ENCODE results near the gene TSKU. TPM values are rescaled to one million over a fixed set of nuclear protein-coding genes. Genes with fewer than 3 reads are reported as not detected.
"Not testable (repeated sequence)": the region's sequence is repeated elsewhere in the genome, so short reads cannot be mapped to it uniquely, and the experiment has no call there.

Gene TSKU
- total RNA-seq, 2 experiments from 2014 or later, result 0.35 to 0.38 TPM

DNA sequence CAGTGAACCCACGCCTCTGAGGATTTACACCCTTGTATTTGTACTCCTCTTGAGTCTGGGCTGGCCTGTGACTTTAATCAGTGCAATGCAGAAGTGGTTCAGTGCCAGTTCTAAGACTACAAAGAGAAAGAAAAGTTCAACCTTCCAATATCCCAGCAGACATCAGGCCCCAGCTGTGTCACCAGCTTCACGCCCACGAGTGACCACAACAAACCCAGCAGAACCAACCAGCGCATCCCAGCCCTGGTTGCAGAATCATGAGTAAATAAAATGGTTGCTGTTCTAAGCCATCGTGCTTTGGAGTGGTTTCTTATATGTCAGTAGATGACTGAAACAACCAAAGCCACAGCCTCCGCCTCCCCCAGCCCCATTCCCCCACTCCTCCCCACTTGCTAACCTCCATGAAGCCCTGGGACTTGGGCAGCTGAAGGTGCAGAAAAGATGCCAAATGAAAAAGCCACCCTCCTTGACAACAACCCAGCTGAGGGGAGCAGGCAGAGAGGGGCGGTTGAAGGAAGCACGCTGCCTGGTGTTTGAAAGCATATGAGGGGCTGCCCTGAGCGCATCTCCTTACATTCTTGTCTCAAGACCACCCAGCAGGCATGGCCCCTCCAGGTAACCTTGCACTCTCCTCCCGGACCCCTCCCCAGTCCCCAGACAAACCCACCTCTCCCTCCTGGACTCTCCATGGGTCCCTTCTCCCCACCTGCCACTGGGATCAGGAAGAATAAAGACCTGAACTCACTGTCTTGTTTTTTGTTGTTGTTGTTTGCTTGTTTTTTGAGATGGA is 20.9 kb downstream of the TSKU start:
- CTCF ChIA-PET, result interaction anchor here (0.6 to 9.5 kb wide), 4 partner anchors 69 to 243 kb away, joined by 3 to 82 read pairs (median 62); no protein-coding TSS in a partner anchor
- intact Hi-C loops (cut with micrococcal nuclease), result no loop called here
- H3K27me3 Mint-ChIP-seq (ENCODE audit: low read depth), result peaks cover 5% of the 10 kb centered on the region
- H3K4me3 Mint-ChIP-seq, result no peak overlapping the region
- no peaks in the 10 kb centered on the region for H3K9me3 Mint-ChIP-seq
- no peaks in the 10 kb centered on the region for H3K36me3 Mint-ChIP-seq (ENCODE audit: low read depth)
- peak; percentile 82 for DNase-seq
- peaks cover 24% of the 10 kb centered on the region for H3K4me1 Mint-ChIP-seq (ENCODE audit: low read depth)
- H3K27ac Mint-ChIP-seq, result no peak overlapping the region

DNA sequence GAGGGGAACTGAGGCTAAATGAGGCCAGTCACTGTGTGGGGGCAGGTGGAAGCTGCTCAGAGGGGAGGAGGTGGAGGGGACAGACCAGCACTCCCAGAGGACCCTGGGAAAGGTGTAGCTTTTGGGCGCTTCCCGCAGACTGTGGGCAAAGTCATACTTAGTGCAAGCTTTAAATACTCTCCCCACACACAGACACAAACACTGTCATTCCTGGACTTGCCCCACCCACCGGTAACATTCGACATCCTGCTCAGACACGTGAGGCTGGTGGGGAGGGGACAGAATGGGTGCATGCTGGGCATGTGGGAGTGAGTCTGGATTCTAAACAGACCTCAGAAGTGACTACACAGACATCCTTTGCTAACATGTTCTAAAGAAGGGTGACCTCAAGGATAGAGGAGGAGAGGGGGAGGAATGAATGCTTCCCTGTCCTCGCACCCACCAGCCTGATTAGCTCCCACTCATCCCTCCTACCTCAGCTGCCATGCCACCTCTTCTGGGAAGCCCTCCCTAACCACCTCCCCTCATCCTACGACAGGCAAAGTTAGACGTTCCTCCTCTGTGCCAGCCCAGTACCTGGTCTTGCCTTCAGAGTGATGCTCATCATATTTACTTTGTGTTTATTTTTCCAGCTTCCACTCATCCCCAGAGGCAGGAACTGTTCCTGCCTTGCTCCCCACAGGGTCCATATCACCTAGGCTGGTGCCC is 22.2 kb downstream of the TSKU start:
- Mint-ChIP-seq H3K27ac (no peak overlapping the region), H3K4me1 (ENCODE audit: low read depth) (peaks cover 23% of the 10 kb centered on the region), H3K27me3 (ENCODE audit: low read depth) (peaks cover 7% of the 10 kb centered on the region), H3K36me3 (ENCODE audit: low read depth) (no peaks in the 10 kb centered on the region), H3K4me3 (no peak overlapping the region), H3K9me3 (no peaks in the 10 kb centered on the region)
- DNase-seq, result peak; percentile 73
- CTCF ChIA-PET, result interaction anchor here (0.9 to 9.5 kb wide), 6 partner anchors 71 to 286 kb away, joined by 3 to 74 read pairs (median 6); no protein-coding TSS in a partner anchor
- intact Hi-C loops (cut with micrococcal nuclease), result no loop called here

DNA sequence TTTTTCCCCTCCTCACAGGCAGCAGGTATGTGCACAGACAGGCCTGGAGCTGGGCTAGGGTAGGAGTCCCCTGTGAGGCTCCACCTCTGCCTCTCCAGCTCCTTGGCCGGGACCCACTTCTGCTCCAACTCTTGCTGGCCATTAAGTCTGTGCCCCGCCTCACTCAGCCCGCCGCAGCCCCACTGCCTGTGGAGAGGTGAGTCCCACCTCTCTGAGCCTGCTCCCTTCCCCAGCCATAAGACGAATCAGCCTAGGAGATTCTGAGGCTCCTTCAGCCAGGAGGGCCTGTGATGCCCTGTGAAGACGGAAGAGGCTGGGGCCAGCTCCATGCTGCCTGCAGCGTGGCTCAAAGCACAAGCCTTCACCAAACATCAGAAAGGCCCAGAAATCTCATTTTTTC is 23.0 kb downstream of the TSKU start:
- intact Hi-C loops (cut with micrococcal nuclease), result loop anchor here (2.0 kb wide), 1 partner anchor 55 kb away; the partner anchor contains the start of gene ACER3
- Mint-ChIP-seq H3K27me3 (ENCODE audit: low read depth) (peaks cover 7% of the 10 kb centered on the region), H3K9me3 (no peaks in the 10 kb centered on the region), H3K36me3 (ENCODE audit: low read depth) (no peaks in the 10 kb centered on the region), H3K4me3 (no peak overlapping the region), H3K27ac (no peak overlapping the region), H3K4me1 (ENCODE audit: low read depth) (peaks cover 26% of the 10 kb centered on the region)
- no peak for DNase-seq
- CTCF ChIA-PET, result interaction anchor here (1.3 to 9.5 kb wide), 5 partner anchors 72 to 285 kb away, joined by 3 to 74 read pairs (median 8); no protein-coding TSS in a partner anchor

DNA sequence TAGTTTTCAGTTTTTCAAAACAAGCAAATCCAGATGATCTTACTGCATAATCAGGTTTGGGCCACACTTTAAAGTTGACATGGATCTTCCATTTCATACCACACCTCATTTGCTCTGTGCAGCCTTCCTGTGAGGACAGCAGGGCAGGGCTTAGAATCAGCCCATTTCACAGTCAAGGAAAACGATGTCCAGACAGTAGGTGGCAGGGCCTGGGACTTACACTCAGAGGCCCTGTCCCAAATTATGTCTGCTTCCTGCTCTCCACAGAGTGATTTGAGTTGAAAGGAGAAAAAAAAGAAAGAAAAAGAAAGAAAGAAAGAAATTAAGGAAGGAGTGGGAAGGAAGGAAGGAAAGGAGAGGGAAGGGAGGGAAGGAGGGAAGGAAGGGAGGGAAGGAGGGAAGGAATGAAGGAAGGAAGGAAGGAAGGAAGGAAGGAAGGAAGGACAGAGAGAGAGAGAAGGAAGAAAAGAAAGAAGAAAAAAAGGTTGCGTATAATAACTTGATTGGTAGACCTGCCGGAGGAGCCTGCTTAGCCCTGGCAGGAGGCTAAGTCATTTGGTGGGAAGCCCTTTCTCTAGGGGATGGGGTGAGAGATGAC is 23.6 kb downstream of the TSKU start:
- Mint-ChIP-seq H3K9me3 (no peaks in the 10 kb centered on the region), H3K4me3 (no peak overlapping the region), H3K27me3 (ENCODE audit: low read depth) (peaks cover 7% of the 10 kb centered on the region), H3K4me1 (ENCODE audit: low read depth) (peaks cover 26% of the 10 kb centered on the region), H3K36me3 (ENCODE audit: low read depth) (no peaks in the 10 kb centered on the region), H3K27ac (no peak overlapping the region)
- CTCF ChIA-PET, result interaction anchor here (0.6 to 8.3 kb wide), 8 partner anchors 17 to 113 kb away, joined by 3 to 137 read pairs (median 3); no protein-coding TSS in a partner anchor
- intact Hi-C loops (cut with micrococcal nuclease), result loop anchor here (1.0 to 2.0 kb wide), 3 partner anchors 54 to 285 kb away; partner anchors contain the start of gene ACER3
- DNase-seq, result no peak

DNA sequence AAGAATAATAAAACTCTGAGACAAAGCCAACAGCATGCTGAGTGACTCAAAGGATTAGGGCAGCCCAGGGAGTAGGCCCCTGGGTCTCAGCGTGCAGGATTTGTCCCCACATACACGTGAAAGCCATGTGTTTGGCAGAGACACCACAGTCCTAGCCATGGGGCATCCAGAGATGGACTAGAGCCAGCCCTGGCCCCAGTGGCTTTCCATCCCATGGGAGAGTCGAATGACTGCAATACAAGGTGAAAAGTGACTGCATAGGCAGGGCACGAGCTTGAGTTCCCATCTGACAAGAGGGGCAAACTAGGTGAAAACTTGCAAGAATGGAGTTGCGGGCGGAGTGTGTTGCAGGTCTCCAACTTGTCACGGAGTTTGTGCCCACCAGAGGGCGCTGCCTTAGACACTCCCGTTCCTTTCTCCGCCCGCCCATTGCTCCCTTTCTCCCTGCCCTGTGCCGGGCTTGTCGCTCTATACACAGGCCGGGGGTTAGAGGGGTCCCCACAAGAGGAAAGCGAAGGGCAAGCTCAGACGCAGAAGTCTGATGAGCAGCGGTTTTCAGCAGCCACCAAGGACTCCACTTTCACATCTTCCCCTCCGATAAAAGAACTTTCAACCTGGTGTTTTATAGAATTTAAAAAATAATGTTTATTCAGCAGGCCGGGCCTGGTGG is 24.2 kb downstream of the TSKU start:
- intact Hi-C loops (cut with micrococcal nuclease), result loop anchor here (1.0 to 2.0 kb wide), 3 partner anchors 53 to 284 kb away; partner anchors contain the start of gene ACER3
- peaks cover 26% of the 10 kb centered on the region for H3K4me1 Mint-ChIP-seq (ENCODE audit: low read depth)
- DNase-seq, result peak; percentile 86
- H3K4me3 Mint-ChIP-seq, result no peak overlapping the region
- H3K27me3 Mint-ChIP-seq (ENCODE audit: low read depth), result peaks cover 7% of the 10 kb centered on the region
- H3K36me3 Mint-ChIP-seq (ENCODE audit: low read depth), result no peaks in the 10 kb centered on the region
- H3K27ac Mint-ChIP-seq, result no peak overlapping the region
- H3K9me3 Mint-ChIP-seq, result no peaks in the 10 kb centered on the region
- CTCF ChIA-PET, result interaction anchor here (0.6 to 8.3 kb wide), 11 partner anchors 11 to 284 kb away, joined by 3 to 137 read pairs (median 3); no protein-coding TSS in a partner anchor

DNA sequence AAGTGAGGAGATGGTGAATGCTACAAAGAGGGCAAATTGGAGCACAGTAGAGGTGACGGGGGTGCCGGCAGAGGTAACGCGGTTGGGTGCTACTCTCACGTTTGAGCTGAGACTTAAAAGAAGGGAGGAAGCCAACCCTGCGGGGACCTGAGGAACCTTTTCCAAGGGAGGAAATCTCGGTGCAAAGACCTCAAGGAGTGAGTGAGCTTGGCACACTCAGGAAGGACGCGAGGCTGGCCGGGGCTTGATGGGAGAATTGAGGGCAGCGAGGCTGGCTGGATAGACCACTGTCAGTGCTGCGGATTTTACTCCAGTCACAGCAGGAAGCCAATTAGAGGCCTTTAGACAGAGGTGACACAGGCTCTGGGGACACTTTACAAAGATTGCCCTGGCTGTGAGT is 25.0 kb downstream of the TSKU start:
- Mint-ChIP-seq H3K4me3 (no peak overlapping the region), H3K36me3 (ENCODE audit: low read depth) (no peaks in the 10 kb centered on the region), H3K27ac (no peak overlapping the region), H3K9me3 (no peaks in the 10 kb centered on the region), H3K27me3 (ENCODE audit: low read depth) (peaks cover 7% of the 10 kb centered on the region), H3K4me1 (ENCODE audit: low read depth) (peaks cover 26% of the 10 kb centered on the region)
- intact Hi-C loops (cut with micrococcal nuclease), result no loop called here
- CTCF ChIA-PET, result interaction anchor here (0.7 to 8.3 kb wide), 12 partner anchors 10 to 283 kb away, joined by 3 to 137 read pairs (median 4); no protein-coding TSS in a partner anchor
- no peak for DNase-seq

DNA sequence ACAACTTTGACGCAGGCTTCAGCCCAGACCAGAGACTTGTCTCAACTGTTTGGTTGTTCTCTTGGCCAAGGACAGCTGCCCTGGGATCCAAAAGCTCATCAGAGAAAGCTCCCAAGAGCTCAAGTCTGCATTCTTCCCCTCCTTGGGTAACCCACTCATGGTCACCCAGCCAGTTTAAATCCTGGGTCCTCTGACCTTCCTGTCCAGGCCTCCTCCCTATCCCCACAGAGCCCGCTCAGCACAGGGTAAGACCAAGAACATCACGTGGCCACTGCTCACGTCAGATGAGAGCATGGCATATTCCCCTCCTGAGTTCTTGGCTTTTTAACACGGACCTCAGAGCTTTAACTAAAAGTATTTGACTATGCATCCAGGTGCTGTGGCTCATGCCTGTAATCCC is 25.8 kb downstream of the TSKU start:
- no peaks in the 10 kb centered on the region for H3K36me3 Mint-ChIP-seq (ENCODE audit: low read depth)
- no peaks in the 10 kb centered on the region for H3K9me3 Mint-ChIP-seq
- no peak overlapping the region for H3K27ac Mint-ChIP-seq
- intact Hi-C loops (cut with micrococcal nuclease), result no loop called here
- H3K27me3 Mint-ChIP-seq (ENCODE audit: low read depth), result peaks cover 8% of the 10 kb centered on the region
- no peak for DNase-seq
- no peak overlapping the region for H3K4me3 Mint-ChIP-seq
- peaks cover 18% of the 10 kb centered on the region for H3K4me1 Mint-ChIP-seq (ENCODE audit: low read depth)
- CTCF ChIA-PET, result interaction anchor here (0.6 to 8.3 kb wide), 17 partner anchors 8 to 386 kb away, joined by 3 to 137 read pairs (median 4); no protein-coding TSS in a partner anchor

DNA sequence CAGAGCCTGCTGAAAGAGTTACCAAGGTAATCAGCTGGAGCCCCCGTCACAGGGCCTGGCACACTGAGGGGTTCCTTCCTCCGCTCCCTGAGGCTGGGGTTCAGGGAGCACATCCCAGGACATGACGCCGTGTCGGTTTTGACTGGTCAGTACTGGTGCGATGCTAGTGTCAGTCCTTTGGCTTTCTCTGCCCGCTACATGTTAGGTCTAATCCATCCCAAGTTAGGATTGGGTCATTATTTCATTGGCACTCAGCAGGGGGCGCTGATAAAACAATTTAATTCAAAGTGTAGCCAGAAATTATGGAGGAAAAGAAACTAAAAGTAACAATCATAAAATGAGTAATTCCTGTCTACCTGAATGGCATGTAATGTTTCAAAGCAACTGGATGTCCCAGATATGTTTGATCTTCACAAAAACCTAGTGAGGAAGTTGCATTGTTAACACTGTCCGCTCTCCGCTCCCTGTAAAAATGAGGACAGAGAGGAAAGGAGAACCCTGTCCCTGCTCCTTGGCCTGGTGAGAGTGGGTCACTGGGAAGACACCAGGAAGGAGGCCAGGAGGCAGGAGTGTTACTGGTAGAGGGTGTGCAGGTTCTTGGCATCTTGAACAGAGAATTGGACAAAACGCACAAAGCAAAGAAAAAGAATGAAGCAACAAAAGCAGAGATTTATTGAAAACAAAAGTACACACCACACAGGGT is 27.1 kb downstream of the TSKU start:
- Mint-ChIP-seq H3K9me3 (peaks cover 1% of the 10 kb centered on the region), H3K27ac (peak overlapping the region; percentile 32), H3K4me1 (ENCODE audit: low read depth) (peaks cover 8% of the 10 kb centered on the region), H3K27me3 (ENCODE audit: low read depth) (peaks cover 8% of the 10 kb centered on the region), H3K36me3 (ENCODE audit: low read depth) (peaks cover under 1% of the 10 kb centered on the region), H3K4me3 (no peak overlapping the region)
- intact Hi-C loops (cut with micrococcal nuclease), result loop anchor here (1.0 kb wide), 1 partner anchor 237 kb away; no protein-coding TSS in a partner anchor
- CTCF ChIA-PET, result interaction anchor here (0.6 to 8.3 kb wide), 12 partner anchors 9 to 377 kb away, joined by 3 to 137 read pairs (median 4); no protein-coding TSS in a partner anchor
- DNase-seq, result peak; percentile 78

DNA sequence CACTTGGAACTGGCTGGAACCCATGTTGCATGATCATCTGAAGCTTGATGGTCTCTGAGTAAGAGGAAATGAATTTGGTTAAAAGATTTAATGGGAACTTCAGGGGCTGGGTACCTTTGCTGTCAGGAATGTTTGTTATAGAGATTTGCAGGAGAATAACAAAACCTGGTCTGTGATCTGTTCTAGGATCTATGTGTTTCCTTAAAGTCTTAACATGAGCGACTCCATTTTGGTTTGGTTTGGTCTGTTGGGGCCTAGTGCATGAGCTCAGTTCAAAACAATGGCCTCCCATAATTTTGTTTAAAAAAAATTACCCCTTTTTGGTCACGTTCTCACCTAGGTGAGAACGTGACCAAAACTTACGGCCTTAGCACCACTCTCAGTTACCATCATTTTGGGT is 28.1 kb downstream of the TSKU start:
- intact Hi-C loops (cut with micrococcal nuclease), result no loop called here
- CTCF ChIA-PET, result interaction anchor here (1.1 to 8.3 kb wide), 3 partner anchors 77 to 109 kb away, joined by 3 to 137 read pairs (median 3); no protein-coding TSS in a partner anchor

DNA sequence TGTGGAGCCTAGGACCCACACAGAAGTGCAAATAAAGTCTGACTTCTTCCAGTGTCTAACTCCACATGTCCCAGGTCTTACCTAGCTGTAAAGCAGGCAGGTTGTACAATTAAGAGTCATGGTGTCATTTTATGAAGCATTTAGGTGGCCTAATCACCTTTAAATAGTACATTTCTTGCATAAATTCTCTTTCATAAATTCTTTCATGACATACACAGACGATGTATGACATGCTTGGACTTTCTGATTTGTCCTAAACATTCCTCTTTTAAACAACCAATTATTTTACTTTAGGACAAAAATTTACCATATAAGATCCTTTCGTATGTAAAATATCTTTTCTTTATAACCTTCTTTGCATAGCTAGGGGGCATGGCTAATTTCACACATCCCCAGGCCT is 31.3 kb downstream of the TSKU start:
- intact Hi-C loops (cut with micrococcal nuclease), result no loop called here
- Mint-ChIP-seq H3K9me3 (peaks cover 16% of the 10 kb centered on the region), H3K27me3 (ENCODE audit: low read depth) (peaks cover 4% of the 10 kb centered on the region), H3K27ac (no peak overlapping the region), H3K4me3 (no peak overlapping the region), H3K4me1 (ENCODE audit: low read depth) (peaks cover 5% of the 10 kb centered on the region), H3K36me3 (ENCODE audit: low read depth) (peaks cover 4% of the 10 kb centered on the region)
- DNase-seq, result no peak
- CTCF ChIA-PET, result interaction anchor here (8.3 kb wide), 1 partner anchor 106 kb away, joined by 137 read pairs; no protein-coding TSS in a partner anchor

More for the DNA sequence above, 28.1 kb downstream of the TSKU start:
- H3K9me3 Mint-ChIP-seq, result peaks cover 10% of the 10 kb centered on the region
- peaks cover 8% of the 10 kb centered on the region for H3K27me3 Mint-ChIP-seq (ENCODE audit: low read depth)
- H3K4me1 Mint-ChIP-seq (ENCODE audit: low read depth), result peaks cover 5% of the 10 kb centered on the region
- no peak overlapping the region for H3K4me3 Mint-ChIP-seq
- no peak for DNase-seq
- no peak overlapping the region for H3K27ac Mint-ChIP-seq
- H3K36me3 Mint-ChIP-seq (ENCODE audit: low read depth), result peaks cover 4% of the 10 kb centered on the region

DNA sequence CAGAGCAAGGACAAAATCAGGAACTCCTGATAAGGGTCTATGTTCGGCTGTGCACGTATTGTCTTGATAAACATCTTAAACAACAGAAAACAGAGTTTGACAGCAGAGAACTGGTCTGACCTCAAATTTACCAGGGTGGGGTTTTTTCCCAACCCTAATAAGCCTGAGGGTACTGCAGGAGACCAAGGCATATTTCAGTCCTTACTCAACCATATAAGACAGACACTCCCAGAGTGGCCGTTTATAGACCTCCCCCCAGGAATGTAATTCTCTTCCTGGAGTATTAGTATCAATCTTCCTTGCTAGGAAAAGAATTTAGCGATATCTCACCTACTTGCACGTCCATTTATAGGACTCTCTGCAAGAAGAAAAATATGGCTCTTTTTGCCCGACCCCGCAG is 32.5 kb downstream of the TSKU start:
- H3K27ac Mint-ChIP-seq; H3K4me1 Mint-ChIP-seq (ENCODE audit: low read depth); H3K27me3 Mint-ChIP-seq (ENCODE audit: low read depth); H3K36me3 Mint-ChIP-seq (ENCODE audit: low read depth); intact Hi-C loops (cut with micrococcal nuclease); DNase-seq; H3K4me3 Mint-ChIP-seq: not testable (repeated sequence)
- H3K9me3 Mint-ChIP-seq, result peaks cover 16% of the 10 kb centered on the region
- CTCF ChIA-PET, result interaction anchor here (1.0 kb wide), 1 partner anchor 104 kb away, joined by 4 read pairs; no protein-coding TSS in a partner anchor

Data from activated naive CD4-positive, alpha-beta T cell treated with anti-CD3 and anti-CD28 coated beads for 36 hours (primary cell).